PFSK-1 (cell line): ENCODE results near the gene COL12A1.

Experiments
- FOXP2 ChIP-seq: optimal IDR thresholded peaks from 2 replicates; pipeline ENCODE3; 2011; ENCODE audit warnings: borderline replicate concordance, control low read depth, inconsistent platforms; ENCODE audit not compliant: insufficient read depth; ENCODE audit errors: extremely low read length, extremely low read depth
- POLR2AphosphoS5 ChIP-seq: IDR thresholded peaks from 2 replicates; pipeline ENCODE4 v1.6.1; 2012; ENCODE audit warnings: low read depth, mild to moderate bottlenecking, control low read depth, low read length, moderate library complexity
- SIN3A ChIP-seq: IDR thresholded peaks from 2 replicates; pipeline ENCODE4 v1.6.1; 2012; ENCODE audit warnings: mild to moderate bottlenecking, low read length, moderate library complexity, borderline replicate concordance; ENCODE audit not compliant: insufficient read depth
- TAF1 ChIP-seq: IDR thresholded peaks from 2 replicates; pipeline ENCODE4 v1.6.1; 2012; ENCODE audit warnings: low read length, control low read depth, borderline replicate concordance; ENCODE audit not compliant: insufficient read depth
- TF ChIP-seq, protein P1 (sequence below), 2 experiments: IDR thresholded peaks; 2 replicates each; pipeline versions ENCODE4 v1.6.1 to v1.8.0; 2011 to 2012; ENCODE audit warnings: low read depth in 2 of 2, low read length in 2 of 2, control low read depth in 1 of 2, inconsistent platforms in 1 of 2, mild to moderate bottlenecking in 1 of 2, moderate library complexity in 1 of 2; ENCODE audit not compliant: insufficient read depth in 1 of 2

COL12A1 gene

DNA sequence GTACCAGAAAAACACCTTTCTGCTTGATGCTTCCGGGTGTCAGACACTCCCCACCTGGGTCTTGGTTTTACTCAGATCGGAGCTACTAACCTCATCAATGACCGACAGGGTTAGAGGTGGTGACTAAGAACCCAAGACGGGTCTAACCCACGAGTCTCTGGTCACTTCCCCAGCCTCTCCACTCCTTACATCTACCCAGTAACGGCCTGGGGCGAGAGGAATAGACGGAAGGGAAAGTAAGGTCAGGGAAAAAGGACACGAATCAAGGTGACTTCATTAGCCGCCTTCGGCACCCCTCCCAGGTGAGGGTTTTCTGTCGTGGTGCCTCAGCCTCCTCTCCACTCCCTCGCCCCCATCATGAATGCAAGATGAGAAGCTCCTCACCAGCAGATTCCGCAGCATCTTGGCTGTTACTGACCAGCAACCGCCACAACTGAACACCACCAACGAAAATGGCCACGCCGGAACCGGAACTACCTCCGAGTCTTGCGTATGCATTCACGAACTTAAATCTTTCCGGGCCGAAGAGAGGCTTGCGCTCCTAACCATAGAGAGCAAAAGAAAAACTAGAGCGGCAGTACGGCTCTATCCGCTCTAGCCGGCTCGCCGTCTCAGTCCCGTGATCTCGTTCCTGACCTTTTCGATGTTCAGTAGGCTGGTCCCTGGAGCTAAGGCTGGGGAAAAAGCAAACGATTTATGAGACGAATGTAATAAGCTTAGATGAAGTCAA lies 37.6 kb upstream of the COL12A1 start, which contains the start of gene COX7A2:
Gene COX7A2 (minus strand): TSS at position 469 of the 730 bp plus-strand sequence. CDS start 67 bp downstream, at position 402.
- TF ChIP-seq SIN3A (no peak), FOXP2 (no peak), TAF1 (peak; percentile 98), POLR2AphosphoS5 (peak; percentile 99)
- TF ChIP-seq, protein P1, sequence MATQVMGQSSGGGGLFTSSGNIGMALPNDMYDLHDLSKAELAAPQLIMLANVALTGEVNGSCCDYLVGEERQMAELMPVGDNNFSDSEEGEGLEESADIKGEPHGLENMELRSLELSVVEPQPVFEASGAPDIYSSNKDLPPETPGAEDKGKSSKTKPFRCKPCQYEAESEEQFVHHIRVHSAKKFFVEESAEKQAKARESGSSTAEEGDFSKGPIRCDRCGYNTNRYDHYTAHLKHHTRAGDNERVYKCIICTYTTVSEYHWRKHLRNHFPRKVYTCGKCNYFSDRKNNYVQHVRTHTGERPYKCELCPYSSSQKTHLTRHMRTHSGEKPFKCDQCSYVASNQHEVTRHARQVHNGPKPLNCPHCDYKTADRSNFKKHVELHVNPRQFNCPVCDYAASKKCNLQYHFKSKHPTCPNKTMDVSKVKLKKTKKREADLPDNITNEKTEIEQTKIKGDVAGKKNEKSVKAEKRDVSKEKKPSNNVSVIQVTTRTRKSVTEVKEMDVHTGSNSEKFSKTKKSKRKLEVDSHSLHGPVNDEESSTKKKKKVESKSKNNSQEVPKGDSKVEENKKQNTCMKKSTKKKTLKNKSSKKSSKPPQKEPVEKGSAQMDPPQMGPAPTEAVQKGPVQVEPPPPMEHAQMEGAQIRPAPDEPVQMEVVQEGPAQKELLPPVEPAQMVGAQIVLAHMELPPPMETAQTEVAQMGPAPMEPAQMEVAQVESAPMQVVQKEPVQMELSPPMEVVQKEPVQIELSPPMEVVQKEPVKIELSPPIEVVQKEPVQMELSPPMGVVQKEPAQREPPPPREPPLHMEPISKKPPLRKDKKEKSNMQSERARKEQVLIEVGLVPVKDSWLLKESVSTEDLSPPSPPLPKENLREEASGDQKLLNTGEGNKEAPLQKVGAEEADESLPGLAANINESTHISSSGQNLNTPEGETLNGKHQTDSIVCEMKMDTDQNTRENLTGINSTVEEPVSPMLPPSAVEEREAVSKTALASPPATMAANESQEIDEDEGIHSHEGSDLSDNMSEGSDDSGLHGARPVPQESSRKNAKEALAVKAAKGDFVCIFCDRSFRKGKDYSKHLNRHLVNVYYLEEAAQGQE (IDR thresholded peaks at IDR 0.05; ENCODE audit: insufficient read depth in 1 of 2, low read depth in 2 of 2, low read length in 2 of 2), result peak in 1 of 2 experiments; percentile 41; a peak in 1 of 4 replicates

DNA sequence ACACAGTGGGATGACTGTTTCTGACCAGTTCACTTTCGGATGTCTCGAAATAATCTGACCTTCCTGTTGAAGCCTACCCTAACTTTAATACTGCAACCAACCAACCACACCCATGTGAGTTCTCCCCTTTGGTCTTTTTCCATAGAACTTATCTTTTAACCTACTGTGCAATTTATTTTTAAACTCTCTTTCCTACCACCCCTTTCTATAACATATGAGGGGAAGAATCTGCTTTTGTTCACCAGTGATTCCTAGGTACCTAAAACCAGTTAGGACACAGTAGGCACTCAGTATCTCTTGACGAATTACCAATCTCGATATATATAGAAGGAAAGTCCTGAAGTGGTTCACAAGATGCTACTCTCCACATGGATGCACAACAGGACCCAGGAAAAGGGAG lies 30.8 kb upstream of the COL12A1 start:
- TF ChIP-seq FOXP2, result no peak
- TF ChIP-seq, protein P1 (IDR thresholded peaks at IDR 0.05; ENCODE audit: insufficient read depth in 1 of 2, low read depth in 2 of 2, low read length in 2 of 2), result no peak
- no peak for TF ChIP-seq SIN3A
- TF ChIP-seq TAF1, result no peak
- TF ChIP-seq POLR2AphosphoS5, result no peak

DNA sequence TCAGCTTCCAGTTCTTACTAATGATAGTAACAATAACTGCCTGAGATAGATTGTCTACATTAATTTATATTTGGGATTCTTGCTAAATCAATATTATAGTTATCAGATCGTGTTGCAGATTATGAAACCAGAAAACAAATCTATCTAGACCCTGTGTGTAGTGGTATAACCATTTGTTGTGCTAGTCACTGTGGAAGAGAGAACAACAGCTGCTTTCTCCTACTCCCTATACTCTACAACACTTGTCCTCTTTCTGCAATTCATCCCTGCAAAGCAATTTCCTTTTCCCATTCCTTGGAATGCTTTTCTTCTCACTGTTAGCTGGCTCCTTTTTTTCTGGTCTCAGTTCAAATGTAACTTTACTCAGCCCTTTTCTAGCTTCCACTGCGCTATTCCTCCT lies 29.4 kb upstream of the COL12A1 start:
- TF ChIP-seq TAF1 (no peak), SIN3A (no peak), POLR2AphosphoS5 (no peak), FOXP2 (no peak)
- TF ChIP-seq, protein P1 (IDR thresholded peaks at IDR 0.05; ENCODE audit: insufficient read depth in 1 of 2, low read depth in 2 of 2, low read length in 2 of 2), result no peak

DNA sequence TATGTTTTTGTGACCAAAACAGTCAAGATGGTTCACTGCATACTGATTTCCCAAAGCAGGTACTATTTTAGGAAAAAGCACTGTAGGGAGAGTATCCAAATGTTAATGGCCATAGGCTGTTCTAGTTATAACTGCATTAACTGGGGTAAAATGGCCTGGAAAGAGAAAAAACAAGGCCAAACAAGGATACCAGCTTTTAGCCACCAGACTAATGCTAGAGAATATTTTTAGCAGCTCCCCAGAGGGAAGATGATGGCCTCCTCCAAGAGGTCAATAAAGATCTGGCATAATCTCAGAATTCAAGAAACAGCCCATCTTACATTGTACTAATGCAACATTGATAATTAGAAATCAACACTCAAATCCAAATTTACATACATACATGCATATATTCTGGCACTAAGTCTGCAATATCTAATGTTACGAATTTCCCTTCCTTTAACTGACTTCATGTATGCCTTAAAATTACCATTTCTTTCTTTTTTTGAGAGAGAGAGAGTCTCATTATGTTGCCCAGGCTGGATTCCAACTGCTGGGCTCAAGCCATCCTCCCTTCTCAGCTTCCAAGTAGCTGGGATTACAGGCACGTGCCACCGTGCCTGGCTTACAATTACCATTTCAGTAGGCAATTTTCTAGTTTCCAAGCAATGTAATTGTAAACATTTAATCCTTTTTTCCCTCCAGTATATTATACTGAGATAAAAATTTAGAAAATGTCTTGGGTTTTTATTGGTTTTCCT lies 28.4 kb upstream of the COL12A1 start:
- TF ChIP-seq, protein P1 (IDR thresholded peaks at IDR 0.05; ENCODE audit: insufficient read depth in 1 of 2, low read depth in 2 of 2, low read length in 2 of 2), result no peak
- TF ChIP-seq POLR2AphosphoS5, result no peak
- no peak for TF ChIP-seq FOXP2
- no peak for TF ChIP-seq SIN3A
- TF ChIP-seq TAF1, result no peak
